T-helper 1 cell (primary cell): ENCODE measurements around the gene RYK.

Source experiments
- DNase-seq, 5 donors: peaks; one replicate each; pipeline ENCODE4 v3.0.0-alpha.2; 2012 to 2020

RYK gene

DNA sequence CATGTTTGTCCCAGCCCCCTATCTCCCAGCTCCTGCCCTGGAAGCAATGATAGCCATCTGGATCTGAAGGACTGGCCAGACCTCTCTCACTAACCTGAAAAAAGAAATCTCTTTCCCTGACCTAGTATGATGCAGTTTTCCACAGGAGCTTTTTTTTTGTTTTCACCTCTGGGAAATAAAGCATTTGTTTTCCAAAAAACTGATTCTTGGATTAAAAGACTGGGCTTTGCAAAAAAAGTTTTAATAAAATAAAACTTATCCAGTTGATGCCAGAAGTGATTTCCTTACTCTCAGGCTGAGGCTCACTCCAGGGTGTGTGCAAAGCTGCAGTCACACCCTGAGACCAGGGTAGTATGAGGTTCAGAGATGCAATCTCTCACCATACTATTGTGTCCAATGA is 104.0 kb downstream of the RYK start:
- no peak for DNase-seq

DNA sequence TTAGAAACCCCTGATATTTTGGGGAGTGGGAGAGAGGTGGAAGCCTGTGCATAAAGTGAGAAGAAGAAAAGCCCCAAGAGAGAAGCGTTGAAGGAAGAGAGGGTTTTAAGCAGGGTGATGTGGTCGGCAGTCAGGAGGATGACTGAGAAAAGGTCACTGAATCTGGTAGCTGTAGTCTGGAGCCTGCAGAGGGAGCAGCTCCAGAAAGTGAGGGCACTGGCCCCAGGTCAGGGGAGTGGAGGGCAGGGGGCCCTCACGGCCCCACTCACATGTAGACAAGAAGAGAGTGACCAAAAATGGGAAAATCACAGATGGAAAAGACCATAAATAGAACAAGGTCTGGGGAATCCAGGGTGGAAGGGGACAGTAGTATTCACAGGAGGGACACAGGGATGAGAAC is 105.5 kb downstream of the RYK start:
- DNase-seq: no peak

DNA sequence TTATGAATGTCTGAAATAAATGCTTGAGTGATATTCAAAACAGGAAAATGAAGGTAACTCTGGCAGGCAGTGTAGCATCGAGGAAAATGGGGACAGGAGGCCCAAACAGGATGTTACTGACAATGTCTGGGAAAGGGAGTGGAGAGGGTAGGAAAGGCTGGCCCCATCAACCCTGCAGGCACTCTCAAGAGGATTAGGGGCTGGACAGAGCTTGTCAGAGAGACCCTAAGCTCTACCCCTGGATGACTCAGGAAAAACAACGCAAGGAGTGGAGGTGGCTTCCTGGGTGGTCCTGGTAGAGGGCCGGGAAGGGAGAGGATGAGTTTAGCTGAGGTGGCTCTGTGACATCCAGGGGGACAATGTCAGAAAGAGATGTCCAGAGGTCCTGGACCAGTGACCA is 106.0 kb downstream of the RYK start:
- DNase-seq: no peak

DNA sequence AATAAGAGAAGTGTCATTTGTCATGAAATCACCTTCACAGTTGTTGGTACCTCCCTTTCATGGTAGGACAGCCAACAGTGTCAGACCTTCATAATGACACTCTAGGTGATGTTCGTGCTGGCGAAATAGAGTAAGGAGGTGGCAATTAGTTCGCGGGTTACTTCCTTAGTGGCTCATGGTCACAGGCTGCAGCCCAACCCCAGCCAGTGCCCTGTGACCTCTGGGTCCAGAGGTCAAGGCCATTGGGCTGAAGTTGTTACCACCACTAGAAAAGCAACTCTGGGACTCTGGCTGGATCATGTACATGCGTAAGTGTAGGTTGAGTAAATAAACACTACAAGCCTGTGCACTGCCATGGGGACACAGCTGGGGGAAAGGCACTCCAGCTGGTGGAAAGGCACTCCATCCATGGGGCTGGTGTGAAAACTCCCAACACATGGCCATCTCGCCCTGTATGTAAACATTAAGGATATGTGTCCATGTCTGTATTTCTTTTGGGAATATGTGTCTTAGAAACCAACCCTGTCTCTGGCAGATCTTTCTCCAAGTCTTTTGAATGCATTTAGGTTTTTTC is 106.7 kb downstream of the RYK start:
- DNase-seq: no peak

DNA sequence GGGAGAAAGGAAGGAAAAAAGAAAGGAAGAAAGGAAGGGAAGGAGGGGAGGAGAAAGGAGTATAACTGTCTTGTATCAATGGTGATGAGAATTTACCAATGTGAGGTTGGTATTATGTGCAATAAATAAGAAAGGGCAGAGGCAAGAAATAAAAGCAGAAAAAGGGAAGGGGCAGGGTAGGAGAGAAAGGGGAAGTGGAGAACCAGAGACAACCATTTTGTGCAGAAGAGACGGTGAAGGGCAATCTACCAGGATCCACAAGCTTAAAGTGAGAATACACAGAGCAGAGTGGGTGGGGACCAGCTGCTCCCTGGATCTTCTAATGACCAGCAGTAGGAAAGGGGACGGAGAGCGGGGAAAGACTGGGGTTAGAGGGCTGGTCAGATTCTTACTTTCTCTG is 114.1 kb downstream of the RYK start:
- no peak for DNase-seq

DNA sequence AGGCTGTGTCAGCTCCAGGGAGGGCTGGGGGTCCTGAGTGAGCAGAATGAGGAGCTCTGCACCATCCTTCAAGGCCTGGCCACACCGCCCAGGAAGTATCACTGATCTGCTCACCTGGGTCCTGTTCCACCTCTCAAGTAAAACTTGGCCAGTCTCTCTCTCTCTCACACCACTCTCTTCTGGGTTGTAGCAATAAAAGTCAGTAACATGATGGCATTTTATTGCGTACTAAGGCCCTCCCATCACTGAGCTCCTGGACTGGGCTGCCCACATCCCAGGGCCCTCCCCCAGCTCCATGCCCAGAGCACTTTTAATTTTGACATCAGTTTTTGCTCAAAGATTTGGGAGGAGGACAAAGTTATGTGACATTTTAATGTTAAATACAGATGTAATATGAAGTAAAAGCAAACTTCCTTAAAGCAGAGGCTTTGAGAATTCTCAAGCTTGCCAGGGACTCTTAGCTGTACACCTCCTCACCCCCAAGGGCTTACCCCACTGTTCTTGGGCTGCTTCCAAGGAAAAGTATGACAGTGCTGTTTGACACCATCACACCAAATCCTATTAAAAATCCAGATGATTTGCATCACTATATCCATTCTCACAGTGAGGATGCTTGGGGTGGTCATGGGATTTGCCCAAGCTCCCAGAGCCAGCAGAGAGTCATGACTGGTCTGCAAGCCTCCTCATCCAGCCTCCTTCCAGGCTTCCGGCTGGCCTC is 115.8 kb downstream of the RYK start:
- no peak for DNase-seq

DNA sequence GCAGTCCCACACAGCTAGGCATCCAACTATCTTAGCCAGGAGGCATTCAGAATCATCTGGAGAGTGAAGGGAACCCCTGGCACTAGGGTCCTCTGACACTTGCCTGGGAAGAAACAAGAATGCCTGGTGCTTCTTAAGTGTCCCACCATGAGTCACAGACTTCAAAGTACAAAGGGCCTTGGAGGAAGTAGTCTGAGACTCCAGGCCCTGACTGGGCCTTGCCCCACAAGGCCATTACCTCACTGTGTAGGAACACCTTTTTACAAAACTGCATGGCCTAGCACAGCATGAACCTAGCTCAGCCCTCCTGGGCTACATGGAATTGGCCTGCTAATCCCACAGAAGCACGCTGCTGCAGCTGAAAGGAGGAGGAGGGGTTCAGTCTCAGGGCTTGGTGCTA is 116.4 kb downstream of the RYK start:
- DNase-seq: no peak

DNA sequence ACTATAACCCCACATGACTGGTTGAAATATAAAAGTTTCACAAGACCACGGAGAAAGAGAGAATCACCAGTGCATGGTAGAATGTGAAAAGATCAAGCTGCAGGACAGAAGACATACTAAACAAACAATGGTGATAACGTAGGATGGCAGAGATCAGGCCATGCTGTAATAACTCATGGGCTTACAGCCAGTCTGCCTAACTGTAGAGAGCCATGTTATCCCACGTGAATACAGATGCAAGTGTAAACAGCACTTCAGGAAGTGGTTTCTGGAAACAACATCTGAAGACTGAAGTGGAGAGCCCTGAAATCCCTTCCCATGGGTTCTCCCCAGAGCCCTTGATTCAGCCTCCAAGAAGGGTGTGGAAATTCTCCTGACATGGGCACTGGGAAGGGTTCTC is 117.7 kb downstream of the RYK start:
- DNase-seq: no peak

DNA sequence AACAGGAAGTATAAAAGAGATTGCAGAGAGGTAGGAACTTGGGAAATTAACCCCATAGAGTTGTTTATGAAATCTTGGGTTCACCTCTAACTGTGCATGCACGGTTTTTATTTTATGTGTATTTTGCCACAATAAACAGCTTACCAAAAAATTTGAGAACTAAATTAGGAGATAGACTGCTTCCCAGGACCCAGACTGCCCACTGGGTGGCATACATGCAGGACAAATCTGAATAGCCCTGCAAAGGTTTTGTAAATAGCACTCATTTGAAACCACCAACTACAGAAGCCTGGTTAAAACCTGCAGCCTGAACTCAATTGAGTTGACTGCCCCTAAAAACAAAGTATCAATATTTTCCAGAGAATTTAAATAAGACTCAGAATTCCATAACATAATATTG is 124.5 kb downstream of the RYK start:
- DNase-seq: no peak

DNA sequence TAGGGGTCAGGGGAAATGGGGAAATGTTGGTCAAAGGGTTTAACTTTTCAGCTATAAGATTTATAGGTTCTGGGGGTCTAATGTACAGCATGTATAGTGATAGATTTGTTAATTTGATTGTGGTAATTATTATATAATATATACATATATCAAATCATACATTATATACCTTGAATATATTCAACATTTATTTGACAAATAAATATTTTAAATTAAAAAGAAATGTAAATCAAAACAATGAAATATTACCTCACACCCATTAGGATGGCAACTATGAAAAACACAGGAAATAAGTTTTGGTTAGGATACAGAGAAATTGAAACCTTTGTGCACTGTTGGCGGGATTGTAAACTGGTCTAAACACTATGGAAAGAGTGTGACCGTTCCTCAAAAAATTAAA is 135.9 kb downstream of the RYK start:
- no peak for DNase-seq

DNA sequence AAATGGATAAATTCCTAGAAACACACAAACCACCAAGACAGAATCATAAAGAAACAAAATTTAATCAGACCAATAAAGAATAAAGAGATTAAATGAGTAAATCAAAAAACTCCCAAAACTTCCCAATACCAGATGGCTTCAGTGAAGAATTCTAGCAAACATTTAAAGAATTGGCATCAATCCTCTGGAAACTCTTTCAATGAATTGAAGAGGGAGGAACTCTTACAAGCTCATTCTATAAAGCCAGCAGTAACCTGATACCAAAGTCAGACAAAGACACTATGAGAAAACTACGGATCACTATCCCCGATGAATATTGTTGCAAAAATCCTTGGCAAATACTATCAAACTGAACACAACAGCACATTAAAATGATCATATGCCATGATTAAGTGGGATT is 139.0 kb downstream of the RYK start:
- no peak for DNase-seq

DNA sequence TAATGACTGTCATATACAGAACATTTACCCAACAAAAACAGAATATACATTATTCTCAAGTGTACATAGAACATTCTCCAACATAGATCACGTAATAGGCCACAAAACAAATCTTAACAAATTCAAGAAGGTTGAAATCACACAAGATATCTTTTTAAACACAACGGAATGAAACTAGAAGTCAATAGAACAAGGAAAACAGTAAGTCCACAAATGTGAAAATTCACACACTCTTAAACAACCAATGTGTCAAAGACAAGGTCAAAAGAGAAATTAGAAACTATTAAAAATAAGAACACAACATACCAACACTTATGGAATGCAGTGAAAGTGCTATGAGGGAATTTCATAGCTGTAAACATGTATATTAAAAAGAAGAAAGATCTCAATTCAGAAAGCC is 139.7 kb downstream of the RYK start:
- no peak for DNase-seq
